ENCODE data around the gene PATJ. TPM values are rescaled to one million over a fixed set of nuclear protein-coding genes. Genes with fewer than 3 reads are reported as not detected.

Gene PATJ
- total and polyA plus RNA-seq, 2 experiments from 2014 or later: 35.3 to 68.4 TPM

GRCh38 chr1:62227496-62227895 lies 485.2 kb downstream of the PATJ start:
- Mint-ChIP-seq H3K4me1 (peaks cover 36% of the 10 kb centered on the region), H3K27me3 (ENCODE audit: insufficient read depth, low read depth, poor library complexity) (peaks cover 2% of the 10 kb centered on the region), H3K9me3 (no peaks in the 10 kb centered on the region), H3K36me3 (ENCODE audit: low read depth) (peaks cover 63% of the 10 kb centered on the region), H3K27ac (peak overlapping the region; percentile 24; the same call in 1 of the 2 replicates), H3K4me3 (no peak overlapping the region; the same call in 2 of the 3 replicates)
- TF ChIP-seq POLR2AphosphoS5 (IDR thresholded peaks at IDR 0.05; ENCODE audit: low read depth) (no peak), CREB1 (CRISPR knock-in tag; IDR thresholded peaks at IDR 0.05; ENCODE audit: low read depth) (no peak), CTCF (conservative IDR thresholded peaks at IDR 0.05; ENCODE audit: low read depth in 2 of 2) (no peak), ZNF331 (CRISPR knock-in tag; IDR thresholded peaks at IDR 0.05; ENCODE audit: low read depth) (no peak), REST (IDR thresholded peaks at IDR 0.05; ENCODE audit: unreplicated experiment) (no peak), NANOG (IDR thresholded peaks at IDR 0.05; ENCODE audit: borderline replicate concordance) (no peak), STAT1 (IDR thresholded peaks at IDR 0.05; ENCODE audit: unreplicated experiment) (no peak), ETS1 (IDR thresholded peaks at IDR 0.05) (no peak), JUNB (IDR thresholded peaks at IDR 0.05; ENCODE audit: unreplicated experiment) (no peak), ZNF114 (CRISPR knock-in tag; IDR thresholded peaks at IDR 0.05) (no peak), EZH2phosphoT487 (IDR thresholded peaks at IDR 0.05; ENCODE audit: unreplicated experiment) (no peak), EZH2 (IDR thresholded peaks at IDR 0.05; ENCODE audit: low read depth, unreplicated experiment) (no peak)
- TF ChIP-seq, protein P1, sequence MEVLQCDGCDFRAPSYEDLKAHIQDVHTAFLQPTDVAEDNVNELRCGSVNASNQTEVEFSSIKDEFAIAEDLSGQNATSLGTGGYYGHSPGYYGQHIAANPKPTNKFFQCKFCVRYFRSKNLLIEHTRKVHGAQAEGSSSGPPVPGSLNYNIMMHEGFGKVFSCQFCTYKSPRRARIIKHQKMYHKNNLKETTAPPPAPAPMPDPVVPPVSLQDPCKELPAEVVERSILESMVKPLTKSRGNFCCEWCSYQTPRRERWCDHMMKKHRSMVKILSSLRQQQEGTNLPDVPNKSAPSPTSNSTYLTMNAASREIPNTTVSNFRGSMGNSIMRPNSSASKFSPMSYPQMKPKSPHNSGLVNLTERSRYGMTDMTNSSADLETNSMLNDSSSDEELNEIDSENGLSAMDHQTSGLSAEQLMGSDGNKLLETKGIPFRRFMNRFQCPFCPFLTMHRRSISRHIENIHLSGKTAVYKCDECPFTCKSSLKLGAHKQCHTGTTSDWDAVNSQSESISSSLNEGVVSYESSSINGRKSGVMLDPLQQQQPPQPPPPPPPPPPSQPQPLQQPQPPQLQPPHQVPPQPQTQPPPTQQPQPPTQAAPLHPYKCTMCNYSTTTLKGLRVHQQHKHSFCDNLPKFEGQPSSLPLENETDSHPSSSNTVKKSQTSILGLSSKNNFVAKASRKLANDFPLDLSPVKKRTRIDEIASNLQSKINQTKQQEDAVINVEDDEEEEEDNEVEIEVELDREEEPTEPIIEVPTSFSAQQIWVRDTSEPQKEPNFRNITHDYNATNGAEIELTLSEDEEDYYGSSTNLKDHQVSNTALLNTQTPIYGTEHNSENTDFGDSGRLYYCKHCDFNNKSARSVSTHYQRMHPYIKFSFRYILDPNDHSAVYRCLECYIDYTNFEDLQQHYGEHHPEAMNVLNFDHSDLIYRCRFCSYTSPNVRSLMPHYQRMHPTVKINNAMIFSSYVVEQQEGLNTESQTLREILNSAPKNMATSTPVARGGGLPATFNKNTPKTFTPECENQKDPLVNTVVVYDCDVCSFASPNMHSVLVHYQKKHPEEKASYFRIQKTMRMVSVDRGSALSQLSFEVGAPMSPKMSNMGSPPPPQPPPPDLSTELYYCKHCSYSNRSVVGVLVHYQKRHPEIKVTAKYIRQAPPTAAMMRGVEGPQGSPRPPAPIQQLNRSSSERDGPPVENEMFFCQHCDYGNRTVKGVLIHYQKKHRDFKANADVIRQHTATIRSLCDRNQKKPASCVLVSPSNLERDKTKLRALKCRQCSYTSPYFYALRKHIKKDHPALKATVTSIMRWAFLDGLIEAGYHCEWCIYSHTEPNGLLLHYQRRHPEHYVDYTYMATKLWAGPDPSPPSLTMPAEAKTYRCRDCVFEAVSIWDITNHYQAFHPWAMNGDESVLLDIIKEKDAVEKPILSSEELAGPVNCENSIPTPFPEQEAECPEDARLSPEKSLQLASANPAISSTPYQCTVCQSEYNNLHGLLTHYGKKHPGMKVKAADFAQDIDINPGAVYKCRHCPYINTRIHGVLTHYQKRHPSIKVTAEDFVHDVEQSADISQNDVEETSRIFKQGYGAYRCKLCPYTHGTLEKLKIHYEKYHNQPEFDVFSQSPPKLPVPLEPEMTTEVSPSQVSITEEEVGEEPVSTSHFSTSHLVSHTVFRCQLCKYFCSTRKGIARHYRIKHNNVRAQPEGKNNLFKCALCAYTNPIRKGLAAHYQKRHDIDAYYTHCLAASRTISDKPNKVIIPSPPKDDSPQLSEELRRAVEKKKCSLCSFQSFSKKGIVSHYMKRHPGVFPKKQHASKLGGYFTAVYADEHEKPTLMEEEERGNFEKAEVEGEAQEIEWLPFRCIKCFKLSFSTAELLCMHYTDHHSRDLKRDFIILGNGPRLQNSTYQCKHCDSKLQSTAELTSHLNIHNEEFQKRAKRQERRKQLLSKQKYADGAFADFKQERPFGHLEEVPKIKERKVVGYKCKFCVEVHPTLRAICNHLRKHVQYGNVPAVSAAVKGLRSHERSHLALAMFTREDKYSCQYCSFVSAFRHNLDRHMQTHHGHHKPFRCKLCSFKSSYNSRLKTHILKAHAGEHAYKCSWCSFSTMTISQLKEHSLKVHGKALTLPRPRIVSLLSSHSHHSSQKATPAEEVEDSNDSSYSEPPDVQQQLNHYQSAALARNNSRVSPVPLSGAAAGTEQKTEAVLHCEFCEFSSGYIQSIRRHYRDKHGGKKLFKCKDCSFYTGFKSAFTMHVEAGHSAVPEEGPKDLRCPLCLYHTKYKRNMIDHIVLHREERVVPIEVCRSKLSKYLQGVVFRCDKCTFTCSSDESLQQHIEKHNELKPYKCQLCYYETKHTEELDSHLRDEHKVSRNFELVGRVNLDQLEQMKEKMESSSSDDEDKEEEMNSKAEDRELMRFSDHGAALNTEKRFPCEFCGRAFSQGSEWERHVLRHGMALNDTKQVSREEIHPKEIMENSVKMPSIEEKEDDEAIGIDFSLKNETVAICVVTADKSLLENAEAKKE (CRISPR knock-in tag; IDR thresholded peaks at IDR 0.05): no peak
- H4K20me1 ChIP-seq (replicated peaks; ENCODE audit: insufficient read depth): 0 out of 2 replicates have a peak, but pooled peaks cover 6% of the 10 kb centered on the region
- H3F3A ChIP-seq (replicated peaks; ENCODE audit: low read depth): peaks cover 31% of the 10 kb centered on the region
- H3K79me2 ChIP-seq (replicated peaks; ENCODE audit: insufficient read depth): no peaks in the 10 kb centered on the region
- peaks cover 29% of the 10 kb centered on the region for H3K36me3 ChIP-seq (ENCODE audit: insufficient read depth)
- no peaks in the 10 kb centered on the region for H3K27me3 ChIP-seq (ENCODE audit: insufficient read depth)
- peaks cover 42% of the 10 kb centered on the region for H3K4me1 ChIP-seq (ENCODE audit: insufficient read depth)
- no peak overlapping the region for H3K4me2 ChIP-seq
- no peak for ATAC-seq
- H3K4me3 ChIP-seq: no peak overlapping the region
- no peaks in the 10 kb centered on the region for H3K9me2 ChIP-seq (ENCODE audit: insufficient read depth)
- no peak overlapping the region for H3K27ac ChIP-seq (ENCODE audit: low read depth)
- no peak overlapping the region for H2AFZ ChIP-seq
- no peak for DNase-seq (ENCODE audit: low spot score)
